Measurements from ENCODE around the gene CDV3.
A peak's percentile ranks its signal among the peaks of the same experiment; 100 is the strongest.
"Not testable (repeated sequence)": the region's sequence is repeated elsewhere in the genome, so short reads cannot be mapped to it uniquely, and the experiment has no call there.

Gene CDV3

DNA sequence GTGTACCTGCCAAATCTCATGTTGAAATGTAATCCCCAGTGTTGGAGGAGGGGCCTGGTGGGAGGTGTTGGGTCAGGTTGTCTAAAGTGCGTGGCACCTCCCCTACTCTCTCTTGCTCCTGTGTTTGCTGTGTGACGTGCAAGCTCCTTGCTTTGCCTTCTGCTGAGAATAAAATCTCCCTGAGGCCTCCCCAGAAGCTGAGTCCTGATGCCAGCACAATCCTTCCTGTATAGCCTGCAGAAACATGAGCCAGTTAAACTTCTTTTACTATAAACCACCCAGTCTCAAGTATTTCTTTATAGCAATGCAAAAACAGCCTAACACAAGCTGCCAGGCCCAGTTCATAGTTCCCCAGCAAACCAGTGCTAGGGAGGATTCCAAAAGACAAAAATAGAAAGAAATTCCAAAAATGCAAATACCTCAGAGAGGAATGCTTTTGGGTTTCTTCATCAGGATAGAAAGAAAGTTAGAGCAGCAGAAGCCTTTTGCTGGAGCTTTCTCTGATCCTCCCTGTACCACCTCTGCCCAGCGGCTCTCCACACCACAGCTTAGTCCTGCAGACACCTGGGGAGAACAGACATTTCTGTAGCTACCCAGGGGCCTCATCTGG, 25.9 kb upstream of the CDV3 start:
- no peak overlapping the region for H3K4me3 Mint-ChIP-seq
- no peak for DNase-seq
- H3K4me1 Mint-ChIP-seq, result peaks cover 18% of the 10 kb centered on the region

DNA sequence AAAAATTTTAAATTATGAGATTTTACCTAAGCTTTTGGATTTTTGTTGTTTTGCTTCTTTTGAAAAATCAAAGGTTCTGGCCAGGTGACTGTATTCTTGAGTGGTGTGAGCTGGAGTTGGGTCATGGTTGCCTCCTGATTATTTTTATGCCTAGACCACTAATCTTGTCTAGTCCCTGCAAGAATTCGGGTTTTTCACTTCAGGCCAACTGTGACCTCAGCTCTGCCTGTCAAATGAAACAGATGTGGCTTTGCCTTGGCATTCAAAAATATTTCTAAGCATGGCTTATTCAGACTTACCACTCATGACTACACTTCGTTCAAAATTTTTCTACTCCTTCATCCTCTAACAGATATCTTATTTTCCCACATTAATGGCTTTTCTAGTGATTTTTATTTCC, 25.4 kb upstream of the CDV3 start:
- H3K36me3 Mint-ChIP-seq (ENCODE audit: low read depth), result no peaks in the 10 kb centered on the region

More for the DNA sequence above, 25.9 kb upstream of the CDV3 start:
- no peaks in the 10 kb centered on the region for H3K36me3 Mint-ChIP-seq (ENCODE audit: low read depth)
- H3K27me3 Mint-ChIP-seq (ENCODE audit: low read depth, poor library complexity), result no peaks in the 10 kb centered on the region
- peaks cover 15% of the 10 kb centered on the region for H3K9me3 Mint-ChIP-seq
- no peak for TF ChIP-seq CTCF (IDR thresholded peaks at IDR 0.05)
- H3K27ac Mint-ChIP-seq, result peak overlapping the region; percentile 42

GRCh38 chr3:133549565-133549964, 23.9 kb upstream of the CDV3 start:
- H3K4me1 Mint-ChIP-seq, result peaks cover 18% of the 10 kb centered on the region
- DNase-seq, result no peak
- no peak overlapping the region for H3K27ac Mint-ChIP-seq
- no peak overlapping the region for H3K4me3 Mint-ChIP-seq
- H3K27me3 Mint-ChIP-seq (ENCODE audit: low read depth, poor library complexity), result no peaks in the 10 kb centered on the region
- H3K36me3 Mint-ChIP-seq (ENCODE audit: low read depth), result no peaks in the 10 kb centered on the region
- H3K9me3 Mint-ChIP-seq, result peaks cover 22% of the 10 kb centered on the region
- no peak for TF ChIP-seq CTCF (IDR thresholded peaks at IDR 0.05)

More for the DNA sequence above, 25.4 kb upstream of the CDV3 start:
- Mint-ChIP-seq H3K9me3 (peaks cover 21% of the 10 kb centered on the region), H3K27ac (no peak overlapping the region), H3K4me3 (no peak overlapping the region), H3K4me1 (peaks cover 18% of the 10 kb centered on the region), H3K27me3 (ENCODE audit: low read depth, poor library complexity) (no peaks in the 10 kb centered on the region)
- no peak for TF ChIP-seq CTCF (IDR thresholded peaks at IDR 0.05)
- no peak for DNase-seq

DNA sequence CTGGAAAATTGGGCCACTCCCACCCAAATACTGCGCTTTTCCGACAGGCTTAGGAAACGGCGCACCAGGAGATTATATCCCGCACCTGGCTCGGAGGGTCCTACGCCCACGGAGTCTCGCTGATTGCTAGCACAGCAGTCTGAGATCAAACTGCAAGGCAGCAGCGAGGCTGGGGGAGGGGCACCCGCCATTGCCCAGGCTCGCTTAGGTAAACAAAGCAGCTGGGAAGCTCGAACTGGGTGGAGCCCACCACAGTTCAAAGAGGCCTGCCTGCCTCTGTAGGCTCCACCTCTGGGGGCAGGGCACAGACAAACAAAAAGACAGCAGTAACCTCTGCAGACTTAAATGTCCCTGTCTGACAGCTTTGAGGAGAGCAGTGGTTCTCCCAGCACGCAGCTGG, 21.9 kb upstream of the CDV3 start:
- not testable (repeated sequence) for H3K27me3 Mint-ChIP-seq (ENCODE audit: low read depth, poor library complexity); DNase-seq; H3K4me3 Mint-ChIP-seq; H3K27ac Mint-ChIP-seq; H3K36me3 Mint-ChIP-seq (ENCODE audit: low read depth)
- peaks cover 18% of the 10 kb centered on the region for H3K4me1 Mint-ChIP-seq
- peaks cover 30% of the 10 kb centered on the region for H3K9me3 Mint-ChIP-seq

DNA sequence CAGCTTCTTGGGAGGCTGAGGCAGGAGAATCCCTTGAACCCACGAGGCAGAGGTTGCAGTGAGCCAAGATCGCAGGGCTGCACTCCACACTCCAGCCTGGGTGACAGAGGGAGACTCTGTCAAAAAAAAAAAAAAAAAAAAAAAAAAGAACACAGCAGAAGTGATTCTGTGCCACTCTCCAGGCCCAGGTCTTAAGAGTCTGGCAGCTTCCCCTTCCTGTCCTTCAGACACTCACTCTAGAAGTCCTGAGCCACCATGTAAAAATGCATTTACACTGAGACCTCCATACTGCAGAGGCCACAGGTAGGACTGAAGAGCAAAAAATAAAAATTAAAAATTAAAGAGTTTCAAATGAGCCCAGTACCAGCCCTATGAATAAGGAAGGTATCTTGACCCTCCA, 11.8 kb upstream of the CDV3 start:
- TF ChIP-seq CTCF (IDR thresholded peaks at IDR 0.05), result no peak
- H3K27me3 Mint-ChIP-seq (ENCODE audit: low read depth, poor library complexity), result peaks cover 7% of the 10 kb centered on the region
- H3K27ac Mint-ChIP-seq, result no peak overlapping the region
- no peak overlapping the region for H3K4me3 Mint-ChIP-seq
- DNase-seq, result no peak
- peaks cover 7% of the 10 kb centered on the region for H3K4me1 Mint-ChIP-seq
- no peaks in the 10 kb centered on the region for H3K36me3 Mint-ChIP-seq (ENCODE audit: low read depth)
- peaks cover 3% of the 10 kb centered on the region for H3K9me3 Mint-ChIP-seq

- Mint-ChIP-seq H3K9me3 (peaks cover 3% of the 10 kb centered on the region), H3K27me3 (ENCODE audit: low read depth, poor library complexity) (peaks cover 7% of the 10 kb centered on the region), H3K36me3 (ENCODE audit: low read depth) (no peaks in the 10 kb centered on the region), H3K27ac (no peak overlapping the region), H3K4me1 (peaks cover 7% of the 10 kb centered on the region), H3K4me3 (no peak overlapping the region)
- no peak for TF ChIP-seq CTCF (IDR thresholded peaks at IDR 0.05)
- no peak for DNase-seq
Observed at GRCh38 chr3:133562376-133562775, 11.1 kb upstream of the CDV3 start.

Data from nephron progenitor cell (in vitro differentiated cells).